Posterior cingulate gyrus (tissue), 11 donors: ENCODE results near the gene HSF2BP.
"Not testable (repeated sequence)": the region's sequence is repeated elsewhere in the genome, so short reads cannot be mapped to it uniquely, and the experiment has no call there.

Source experiments
- DNase-seq, 10 donors: peaks; one replicate each; pipeline versions ENCODE4 v3.0.0 to v3.0.0-alpha.2; 2020 to 2021; ENCODE audit warnings: mixed read lengths in 3 of 10
- intact Hi-C: fragments of 100-400 bp; cut with DNase I; formaldehyde crosslinking; loops from one replicate; pipeline ENCODE4 v1.15.1; 2023

The HSF2BP gene

GRCh38 chr21:43659136-43660000 lies at the start of gene HSF2BP, which contains the start of gene RRP1B:
Gene HSF2BP, minus strand, starts transcription at chr21:43659488. Its CDS starts 1,392 bp downstream, at chr21:43658096.
Gene RRP1B, plus strand, starts transcription at chr21:43659560. Its CDS starts 105 bp downstream, at chr21:43659665.
- intact Hi-C loops = loop anchor here (10.0 kb wide), 1 partner anchor 785 kb away; the partner anchor contains the start of gene WDR4
- peak; percentile 64 to 97 (median 78) for DNase-seq

- intact Hi-C loops = no loop called here
- DNase-seq = no peak
These were observed 49.6 kb upstream of the HSF2BP start for GRCh38 chr21:43708745-43709381.

DNA sequence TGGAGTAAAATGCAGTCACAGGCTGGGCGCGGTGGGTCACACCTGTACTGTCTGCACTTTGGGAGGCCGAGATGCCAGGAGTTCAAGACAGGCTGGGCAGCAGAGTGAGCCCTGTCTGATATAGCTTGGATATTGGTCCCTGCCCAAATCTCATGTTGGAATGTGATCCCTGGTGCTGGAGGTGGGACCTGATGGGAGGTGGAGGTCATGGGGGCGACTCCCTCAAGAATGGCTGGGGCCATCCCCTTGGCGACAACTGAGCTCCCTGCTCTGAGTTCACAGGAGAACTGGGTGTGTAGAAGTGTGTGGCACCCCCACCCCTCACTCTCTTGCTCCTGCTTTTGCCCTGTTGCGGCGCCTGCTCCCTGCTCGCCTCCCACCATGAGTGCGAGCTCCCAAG lies 48.2 kb upstream of the HSF2BP start:
- DNase-seq = no peak
- intact Hi-C loops = no loop called here

GRCh38 chr21:43703035-43703880 lies 44.0 kb upstream of the HSF2BP start:
- peak in 3 of 10 donors; percentile 31 to 76 (median 67) for DNase-seq
- intact Hi-C loops = no loop called here

GRCh38 chr21:43702785-43703034 lies 43.4 kb upstream of the HSF2BP start:
- DNase-seq = no peak
- intact Hi-C loops = no loop called here

DNA sequence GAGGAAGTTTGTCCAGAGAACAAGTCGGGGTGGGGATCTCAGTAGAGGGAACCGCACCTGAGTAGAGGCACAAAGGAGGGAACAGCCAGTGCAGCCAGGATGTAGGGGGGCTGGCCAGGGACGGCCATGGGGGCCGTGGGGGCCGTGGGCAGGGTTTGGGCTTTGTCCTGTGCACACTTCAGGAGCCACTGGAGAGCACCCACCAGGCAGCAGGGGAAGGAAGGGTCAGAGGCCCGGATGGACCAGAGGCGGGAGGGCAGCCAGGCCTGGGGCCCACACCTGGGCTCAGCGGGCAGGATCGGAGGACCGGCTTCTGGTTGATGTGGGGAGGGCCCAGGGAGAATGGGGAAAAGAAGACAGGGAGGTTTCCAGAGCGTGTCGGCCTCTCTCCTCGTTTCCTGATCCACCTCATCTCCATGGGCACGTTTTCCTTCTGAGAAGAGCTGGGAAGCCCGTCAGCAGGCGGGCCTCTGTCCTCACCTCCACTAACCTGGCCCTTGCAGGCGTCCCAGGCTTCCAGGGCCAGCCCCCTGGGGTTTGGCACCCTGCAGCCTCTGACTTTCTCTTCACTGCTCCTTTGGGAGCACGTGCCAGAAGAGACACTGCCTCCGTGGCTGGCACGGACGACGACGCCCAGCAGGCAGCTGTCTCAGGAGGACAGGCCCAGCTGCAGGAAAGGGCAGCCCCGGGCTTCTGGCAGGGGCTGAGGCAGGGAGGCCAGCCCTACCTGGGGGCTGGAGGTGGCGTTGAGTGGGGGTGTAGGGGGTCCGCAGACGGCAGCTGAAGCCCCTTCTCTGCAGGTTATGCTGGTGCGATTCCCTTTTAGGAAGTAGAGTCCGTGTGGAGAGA lies 42.9 kb upstream of the HSF2BP start:
- intact Hi-C loops = no loop called here

DNA sequence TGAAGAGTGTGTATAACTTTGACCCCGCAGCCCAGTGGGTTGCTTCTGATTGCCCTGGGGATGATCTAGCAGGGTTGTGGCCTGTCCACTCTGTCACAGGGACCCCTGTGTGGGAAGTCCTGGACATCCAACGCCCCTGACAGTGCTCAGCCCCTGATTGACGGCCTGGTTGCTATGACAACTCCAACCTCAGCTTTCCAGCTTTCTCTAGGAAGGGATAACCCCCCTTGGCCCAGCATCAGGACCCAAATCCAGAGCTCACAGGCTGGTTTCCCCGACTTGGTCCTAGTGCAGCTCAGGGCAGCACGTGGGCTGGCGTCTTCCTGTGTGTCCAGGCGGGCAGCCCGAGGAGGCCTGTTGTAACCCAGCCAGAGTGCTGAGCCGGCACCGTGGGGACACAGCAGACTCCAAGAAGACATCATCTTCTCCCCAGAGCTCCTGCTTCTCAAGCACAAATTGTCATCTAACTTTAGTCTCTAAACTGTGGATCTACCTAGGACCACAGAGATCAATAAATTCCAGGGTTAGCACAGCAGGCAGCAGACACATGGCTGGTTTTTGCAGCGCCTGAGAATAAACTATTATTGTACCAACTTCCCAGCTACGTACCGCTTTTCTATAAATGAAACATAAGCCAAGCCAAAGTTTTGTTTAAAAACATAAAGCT lies 40.8 kb upstream of the HSF2BP start:
- intact Hi-C loops = no loop called here
- DNase-seq = peak in 3 of 10 donors; percentile 69 to 75 (median 75)

More for the DNA sequence above, 42.9 kb upstream of the HSF2BP start:
- peak in 3 of 10 donors; percentile 67 to 68 (median 67) for DNase-seq

DNA sequence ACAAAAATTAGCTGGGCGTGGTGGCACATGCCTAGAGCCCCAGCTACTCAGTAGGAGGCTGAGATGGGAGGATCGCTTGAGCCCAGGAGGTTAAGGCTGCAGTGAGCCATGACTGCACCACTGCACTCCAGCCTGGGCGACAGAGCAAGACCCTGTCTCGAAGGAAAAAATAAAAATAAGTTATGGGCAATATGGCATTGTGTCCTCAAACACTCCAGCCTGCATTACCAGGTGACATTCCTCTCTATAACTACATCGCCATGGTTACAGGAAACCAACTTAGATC lies 40.1 kb upstream of the HSF2BP start:
- intact Hi-C loops, DNase-seq: not testable (repeated sequence)

- intact Hi-C loops = no loop called here
- peak in 2 of 10 donors; percentile 24 to 55 for DNase-seq
These were observed 38.7 kb upstream of the HSF2BP start for GRCh38 chr21:43697758-43698643.

- DNase-seq = peak in 2 of 10 donors; percentile 70 to 77
- intact Hi-C loops = no loop called here
These were observed 36.9 kb upstream of the HSF2BP start for GRCh38 chr21:43696214-43696613.

- peak in 2 of 10 donors; percentile 51 to 61 for DNase-seq
- intact Hi-C loops = no loop called here
These were observed 35.3 kb upstream of the HSF2BP start for GRCh38 chr21:43694437-43695079.

DNA sequence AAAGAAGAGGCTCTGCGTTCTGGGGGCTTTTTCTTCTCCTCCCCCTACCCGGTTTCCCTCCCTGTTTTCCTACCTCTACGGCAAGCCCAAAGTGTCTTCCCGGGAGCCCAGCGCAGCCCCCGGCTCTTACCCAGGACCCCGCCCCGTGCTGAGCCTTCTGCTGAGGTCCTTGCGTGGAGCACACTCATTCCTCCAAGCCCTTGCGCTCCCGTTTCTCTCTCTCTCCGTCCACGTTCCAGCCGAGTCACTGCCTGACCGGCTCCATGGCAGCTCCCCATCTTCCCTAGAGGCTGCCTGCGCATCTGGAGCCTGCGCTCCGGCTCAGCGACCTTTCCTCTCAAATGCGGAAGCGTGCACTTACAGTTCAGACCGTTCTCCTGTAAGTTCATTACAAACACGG lies 34.7 kb upstream of the HSF2BP start:
- intact Hi-C loops = no loop called here
- DNase-seq = peak in 2 of 10 donors; percentile 39 to 77

DNA sequence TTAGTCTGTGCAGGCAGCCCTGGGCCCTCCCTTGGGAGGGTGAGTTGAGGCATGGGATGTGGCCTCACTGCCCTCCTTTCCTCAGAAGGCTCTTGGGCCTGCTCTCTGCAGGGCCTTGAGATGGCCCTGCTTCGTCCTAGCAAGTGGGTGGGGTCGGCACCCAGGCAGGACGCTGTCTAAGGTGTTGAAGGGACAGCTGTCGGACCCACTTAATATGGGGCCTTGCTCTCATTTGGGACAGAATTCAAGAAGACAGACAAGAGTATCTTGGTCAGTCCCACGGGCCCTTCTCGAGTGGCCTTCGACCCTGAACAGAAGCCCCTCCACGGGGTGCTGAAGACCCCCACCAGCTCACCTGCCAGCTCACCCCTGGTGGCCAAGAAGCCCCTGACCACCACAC lies 33.7 kb upstream of the HSF2BP start:
- DNase-seq = peak in 2 of 10 donors; percentile 51 to 77
- intact Hi-C loops = no loop called here

- DNase-seq = peak in 1 of 10 donors; percentile 59
- intact Hi-C loops = no loop called here
These were observed 32.5 kb upstream of the HSF2BP start for GRCh38 chr21:43691801-43692200.

GRCh38 chr21:43691086-43691795 lies 32.0 kb upstream of the HSF2BP start:
- intact Hi-C loops = no loop called here
- DNase-seq = peak in 2 of 10 donors; percentile 52 to 82

- intact Hi-C loops = no loop called here
These were observed 31.1 kb upstream of the HSF2BP start for GRCh38 chr21:43690346-43690745.

More at GRCh38 chr21:43690346-43690745, 31.1 kb upstream of the HSF2BP start:
- peak in 2 of 10 donors; percentile 51 for DNase-seq
